Stimulated activated CD4-positive, alpha-beta T cell treated with anti-CD3 and anti-CD28 coated beads, Interleukin-4, amount 100 ng/mL, for 4 hours (primary cell): Measurements from ENCODE around the gene MC2R.
"Not testable (repeated sequence)": the region's sequence is repeated elsewhere in the genome, so short reads cannot be mapped to it uniquely, and the experiment has no call there.

Source experiments
- DNase-seq, 2 experiments: peaks; one replicate each; pipeline ENCODE4 v3.0.0-alpha.2; 2020

The MC2R gene

DNA sequence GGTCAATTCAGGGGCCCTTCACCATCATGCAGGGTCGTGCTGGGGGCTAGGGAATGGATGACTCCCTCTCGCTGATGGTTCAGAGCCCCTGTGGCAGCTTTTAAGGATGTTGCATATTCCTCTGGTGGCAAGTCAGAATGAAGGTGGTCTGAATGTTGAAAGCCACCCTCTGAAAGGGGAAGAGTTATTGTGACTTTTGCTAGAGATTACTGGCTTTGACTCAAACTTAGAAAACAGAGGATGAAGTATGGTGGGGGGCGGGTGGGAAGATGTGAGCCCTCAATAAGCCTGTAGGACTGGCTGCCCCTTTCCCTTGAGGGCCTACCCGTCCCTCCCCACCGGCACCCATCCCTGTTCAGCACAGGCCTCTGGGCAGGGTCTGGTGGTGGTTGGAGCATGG, 23.2 kb downstream of the MC2R start:
- DNase-seq: no peak

DNA sequence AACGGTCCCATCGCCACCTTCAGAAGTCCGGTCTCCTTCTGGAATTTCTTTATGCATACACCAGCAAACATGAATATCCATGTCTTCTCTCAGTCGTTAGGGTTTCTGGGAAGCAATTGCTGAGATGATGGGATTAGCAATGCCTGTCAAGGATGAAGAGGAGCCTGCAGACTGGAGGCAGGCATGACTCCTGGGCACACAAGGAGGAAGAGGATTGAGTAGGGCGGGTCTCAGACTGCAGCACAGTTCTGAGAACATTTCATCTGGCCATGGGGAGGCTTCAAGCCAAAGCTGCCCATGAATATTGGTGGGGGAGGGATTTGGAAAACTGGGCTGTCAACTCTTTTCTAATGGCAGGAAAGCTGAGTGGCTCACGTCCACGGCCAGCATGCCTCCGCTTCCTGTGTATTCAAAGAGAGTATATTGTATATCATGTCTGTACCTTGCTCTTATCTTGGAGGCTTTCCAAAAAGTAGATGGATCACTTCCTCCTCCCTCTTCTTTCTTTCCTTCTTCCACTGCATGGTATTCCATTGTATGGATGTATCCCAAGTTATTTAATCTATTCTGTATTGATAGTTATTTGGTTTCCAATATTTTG, 24.5 kb downstream of the MC2R start:
- DNase-seq: no peak

DNA sequence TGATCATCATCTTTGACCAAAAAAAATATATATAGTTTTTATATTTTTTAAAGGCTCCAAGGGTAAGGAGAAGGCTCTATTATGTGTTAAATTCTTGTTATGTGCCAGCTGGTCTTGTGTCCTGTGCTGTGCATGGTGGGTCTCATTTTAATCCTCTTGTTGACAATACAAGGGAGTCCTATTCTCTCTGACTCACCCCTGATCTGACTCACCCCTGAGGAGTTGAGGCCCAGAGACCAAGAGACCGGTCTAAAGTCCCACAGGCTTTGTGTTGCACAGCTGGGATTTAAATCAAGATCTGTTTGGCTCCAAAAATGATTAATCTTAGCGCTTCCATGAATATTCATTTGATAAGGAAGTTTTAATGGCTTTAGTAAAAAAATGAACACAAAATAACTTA, 25.7 kb downstream of the MC2R start:
- DNase-seq: no peak

DNA sequence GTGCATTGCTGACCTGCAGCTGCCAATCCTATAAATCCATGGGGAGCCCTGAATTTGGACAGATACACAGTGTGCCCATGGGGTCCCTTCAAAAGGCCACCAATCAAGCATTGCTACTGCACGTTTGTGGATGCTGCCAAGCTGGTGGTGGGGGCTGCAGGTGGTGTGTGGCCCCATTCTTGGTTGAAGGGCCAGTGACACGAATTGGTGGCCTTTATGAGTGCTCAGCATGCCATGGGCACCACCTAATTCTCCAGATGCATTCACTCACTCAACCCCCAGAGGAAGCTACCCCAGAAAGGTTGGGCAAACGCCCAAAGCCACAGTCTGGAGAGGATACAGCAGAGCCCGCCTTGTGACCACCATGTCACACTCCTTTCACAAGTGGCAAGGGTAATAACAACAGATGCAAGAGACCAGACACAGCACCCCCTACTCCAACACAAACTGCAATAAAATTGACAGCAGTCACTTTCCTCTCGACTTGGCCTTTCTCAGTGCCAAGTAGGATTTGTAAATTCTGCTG, 27.1 kb downstream of the MC2R start:
- DNase-seq: no peak

DNA sequence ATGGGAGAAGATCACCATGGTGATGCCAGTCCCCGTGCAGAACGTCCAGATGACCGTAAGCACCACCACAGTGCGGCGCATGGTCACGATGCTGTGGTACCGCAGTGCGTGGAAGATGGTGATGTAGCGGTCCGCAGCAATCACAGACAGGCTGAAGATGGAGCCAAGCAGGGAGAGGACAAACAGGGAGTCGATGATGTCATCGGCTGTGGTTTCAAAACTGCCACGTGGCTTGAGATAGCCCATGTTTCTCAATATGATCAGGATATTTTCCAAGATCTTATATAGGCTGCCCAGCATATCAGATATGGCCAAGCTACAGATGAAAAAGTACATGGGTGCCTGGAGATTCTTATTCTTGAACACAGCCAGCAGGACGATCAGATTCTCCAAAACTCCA, 30.3 kb downstream of the MC2R start:
- no peak for DNase-seq

DNA sequence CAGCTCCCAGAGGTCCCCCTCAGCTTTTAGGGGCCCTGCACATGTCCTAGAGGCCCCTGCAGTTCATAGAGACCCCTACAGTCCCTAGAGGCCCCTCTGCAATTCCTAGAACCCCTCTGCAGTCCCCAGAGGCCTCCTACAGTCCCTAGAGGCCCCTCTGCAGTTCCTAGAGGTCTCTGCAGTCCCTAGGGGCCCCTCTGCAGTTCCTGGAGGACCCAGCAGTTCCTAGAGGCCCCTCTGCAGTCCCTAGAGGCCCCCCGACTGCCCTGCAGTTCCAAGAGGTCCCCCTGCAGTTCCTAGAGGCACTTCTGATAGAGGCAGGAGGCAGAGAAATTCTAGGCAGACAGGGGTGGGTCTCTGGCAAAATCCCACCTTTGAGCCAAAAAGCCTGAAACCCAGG, 35.4 kb downstream of the MC2R start:
- no peak for DNase-seq

DNA sequence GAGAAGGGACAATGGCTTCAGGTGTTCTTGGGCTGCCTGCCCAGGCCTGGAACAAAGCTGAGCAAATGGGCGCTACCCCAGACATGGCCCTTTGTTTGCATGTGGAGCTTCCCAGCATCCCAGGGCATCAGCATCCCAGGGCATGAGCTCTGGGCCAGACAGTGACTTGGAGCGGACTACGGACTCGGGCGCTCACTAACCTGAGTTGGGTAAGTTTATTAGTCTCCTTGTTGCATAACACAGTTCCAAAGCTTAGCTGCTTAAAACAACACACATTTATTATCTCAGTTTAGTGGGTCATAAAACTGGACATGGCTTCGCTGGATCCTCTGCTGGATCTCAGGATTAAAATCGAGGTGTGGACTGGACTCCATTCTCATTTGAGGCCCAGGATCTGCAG, 35.8 kb downstream of the MC2R start:
- no peak for DNase-seq

DNA sequence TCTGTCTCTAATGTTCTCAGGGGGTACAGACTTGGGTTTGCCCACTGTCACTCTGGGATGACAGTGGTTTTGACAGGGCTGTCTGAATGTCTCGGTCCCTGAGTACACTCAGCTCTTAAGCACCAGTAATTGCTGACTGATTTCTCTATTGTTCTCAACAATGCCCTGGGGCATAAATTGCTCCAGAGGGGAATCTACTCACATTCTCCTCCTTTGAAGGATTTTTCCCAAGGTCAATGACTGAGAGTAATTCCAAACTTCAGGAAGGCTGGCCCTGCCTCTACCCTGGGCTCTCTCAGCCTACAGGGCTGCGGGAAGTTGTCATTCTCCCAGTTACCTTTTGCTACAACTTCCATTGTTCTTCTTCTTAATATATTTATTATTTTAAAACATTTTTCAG, 36.5 kb downstream of the MC2R start:
- no peak for DNase-seq

DNA sequence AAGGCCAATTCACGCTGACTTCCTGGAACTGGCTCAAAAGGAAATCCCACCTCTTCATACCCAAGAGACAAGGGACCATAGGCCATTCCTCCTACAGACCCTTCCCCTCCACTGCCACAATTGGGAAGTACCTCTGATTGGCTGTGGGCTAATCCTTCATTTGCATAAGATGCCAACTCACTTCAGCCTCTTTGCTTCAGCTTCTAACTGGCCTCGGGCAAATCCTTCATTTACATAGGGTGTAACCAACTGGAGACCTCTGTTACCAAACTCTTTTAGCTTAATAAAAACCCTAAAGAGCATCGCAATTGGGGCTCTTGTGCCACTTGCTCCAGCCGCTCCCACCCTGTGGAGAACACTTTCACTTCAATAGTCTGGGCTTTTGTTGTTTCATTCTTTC, 38.2 kb downstream of the MC2R start:
- no peak for DNase-seq

DNA sequence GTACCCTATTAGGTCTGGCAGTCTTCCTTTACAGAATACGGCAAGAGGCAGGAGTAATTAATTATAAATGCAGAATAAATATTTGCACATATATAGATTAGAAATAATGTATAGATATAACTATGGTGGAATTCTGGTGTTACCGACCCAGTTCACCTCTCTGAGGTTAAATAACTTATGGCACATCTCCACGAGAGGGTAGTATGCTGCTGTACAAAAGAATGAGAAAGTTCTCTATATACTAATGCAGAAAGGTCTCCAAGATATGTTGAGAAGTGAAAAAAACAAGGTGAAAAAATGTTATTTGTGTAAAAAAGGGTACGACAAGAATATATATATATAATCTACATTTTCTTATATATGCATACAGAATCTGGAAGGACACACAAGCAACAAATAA, 40.8 kb downstream of the MC2R start:
- no peak for DNase-seq

DNA sequence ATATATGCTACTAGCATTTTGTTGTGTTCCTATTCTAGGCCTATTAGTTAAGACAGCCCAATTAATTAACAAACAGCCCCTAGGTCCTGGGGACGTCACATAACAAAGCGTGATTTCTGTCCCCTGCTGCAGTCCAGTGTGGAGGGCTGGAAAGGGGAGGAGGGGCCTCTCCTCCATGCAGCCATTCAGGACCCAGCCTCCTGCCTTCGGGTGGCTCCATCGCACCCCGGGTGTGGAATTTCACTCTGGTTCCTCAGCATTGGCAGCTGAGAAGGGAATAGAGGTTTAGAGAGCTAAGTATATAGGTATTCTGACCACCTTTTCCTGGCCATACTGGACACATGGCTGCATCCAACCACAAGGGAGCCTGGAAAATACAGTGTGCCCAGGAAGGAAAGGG, 42.4 kb downstream of the MC2R start:
- DNase-seq: no peak

DNA sequence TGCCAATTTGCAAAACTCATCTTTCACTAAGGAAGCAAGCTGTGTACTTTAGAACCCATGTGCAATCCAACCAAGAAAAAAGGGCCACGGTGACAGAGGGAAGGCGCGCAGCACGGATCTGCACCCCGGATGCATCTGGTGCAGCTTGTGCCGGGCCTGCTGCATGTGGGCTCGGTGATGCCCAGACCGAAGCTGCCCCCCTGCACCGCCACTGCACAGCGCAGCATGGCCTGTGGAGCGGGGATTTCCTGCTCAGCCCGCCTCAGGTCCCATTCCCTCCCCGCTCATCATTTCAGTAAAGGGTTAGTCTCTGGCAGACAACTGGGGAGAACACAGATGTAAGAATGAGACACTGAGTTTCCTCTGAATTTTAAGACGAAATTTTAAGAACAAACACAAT, 43.0 kb downstream of the MC2R start:
- DNase-seq: no peak

DNA sequence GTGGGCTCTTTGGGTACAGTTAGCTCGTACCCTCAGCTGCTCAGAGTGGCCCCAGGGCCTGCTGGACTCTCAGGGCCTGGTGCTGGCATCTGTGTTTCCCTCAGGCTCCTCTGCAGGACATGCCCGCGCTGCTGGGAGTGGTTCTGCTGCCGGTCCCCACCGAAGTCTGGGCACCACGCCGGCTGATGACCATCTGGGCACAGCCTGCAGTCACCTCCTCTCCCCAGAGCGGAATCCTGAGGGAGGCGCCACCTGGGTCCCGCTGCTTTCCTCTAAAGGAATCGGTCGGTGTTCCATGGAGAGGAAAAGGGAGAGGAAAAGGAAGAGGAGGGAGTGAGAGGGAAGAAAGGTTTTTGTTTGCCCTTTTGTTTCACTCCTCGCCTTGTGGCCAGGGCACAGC, 43.6 kb downstream of the MC2R start:
- no peak for DNase-seq

DNA sequence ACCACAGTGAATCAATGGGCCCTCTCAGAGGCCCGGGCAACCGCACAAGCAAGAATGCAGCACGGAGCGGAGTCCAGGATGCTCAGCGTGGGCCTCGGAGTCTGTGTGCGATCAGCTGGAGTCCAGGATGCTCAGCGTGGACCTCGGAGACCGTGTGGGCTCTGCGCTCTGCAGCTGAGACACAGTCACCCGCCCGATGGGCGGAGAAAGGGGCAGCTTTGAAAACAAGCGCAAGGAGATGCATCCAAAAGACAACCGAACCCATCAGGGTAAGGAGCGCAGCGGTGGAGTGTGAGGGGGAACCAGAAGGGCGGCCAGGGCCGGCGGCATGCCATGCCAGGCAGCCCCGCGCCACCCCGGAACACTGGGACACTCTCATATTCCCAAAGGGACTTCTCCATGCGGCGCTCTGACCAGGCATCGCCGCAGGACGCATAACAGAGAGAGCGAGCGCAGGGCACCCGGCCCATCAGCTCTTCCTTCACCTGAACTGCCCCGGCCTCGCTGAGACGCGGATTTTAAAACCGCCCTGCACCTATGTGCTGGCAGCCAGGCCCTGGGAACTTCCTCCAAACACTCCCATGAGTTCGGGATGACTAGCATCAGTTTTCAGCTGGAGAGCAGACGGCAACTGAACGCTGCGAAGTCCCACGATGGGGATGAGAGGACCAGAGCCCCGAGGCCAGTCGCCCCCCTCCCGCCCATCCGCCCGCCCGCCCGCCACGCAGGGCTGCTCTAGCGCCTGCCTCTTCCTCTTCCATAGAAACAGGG, 46.6 kb downstream of the MC2R start:
- no peak for DNase-seq

DNA sequence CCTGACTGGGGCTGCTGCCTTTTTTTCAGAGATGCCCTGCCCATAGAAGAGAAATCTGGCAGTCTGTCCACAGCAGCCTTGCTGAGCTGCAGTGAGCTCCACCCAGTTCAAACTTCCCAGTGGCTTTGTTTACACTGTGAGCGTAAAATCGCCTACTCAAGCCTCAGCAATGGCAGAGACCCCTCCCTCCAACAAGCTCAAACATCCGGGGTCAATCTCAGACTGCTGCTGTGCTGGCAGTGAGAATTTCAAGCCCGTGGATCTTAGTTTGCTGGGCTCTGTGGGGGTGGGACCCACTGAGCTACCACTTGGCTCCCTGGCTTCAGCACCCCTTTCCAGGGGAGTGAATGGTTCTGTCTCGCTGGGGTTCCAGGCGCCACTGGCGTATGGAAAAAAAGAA, 52.4 kb downstream of the MC2R start:
- DNase-seq: not testable (repeated sequence)

DNA sequence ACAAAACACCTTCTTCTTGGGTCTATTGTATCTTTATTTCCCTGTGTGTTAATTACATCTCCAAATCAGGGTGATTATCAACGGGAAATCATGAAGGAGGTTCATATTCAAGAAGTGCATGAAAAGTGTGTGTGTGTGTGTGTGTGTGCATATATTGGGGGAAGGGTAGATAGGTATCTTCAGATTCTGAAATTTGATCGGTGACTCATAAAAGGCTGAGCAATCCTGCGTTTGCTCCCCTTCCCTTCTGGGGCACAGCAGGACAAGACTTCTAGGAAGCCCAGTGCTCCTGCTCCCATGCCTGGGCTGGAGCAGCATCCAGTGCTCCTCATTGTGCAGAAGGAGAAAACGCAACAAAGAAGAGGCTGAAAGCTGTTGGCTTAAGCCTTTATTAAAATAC, 65.5 kb downstream of the MC2R start:
- DNase-seq: no peak

DNA sequence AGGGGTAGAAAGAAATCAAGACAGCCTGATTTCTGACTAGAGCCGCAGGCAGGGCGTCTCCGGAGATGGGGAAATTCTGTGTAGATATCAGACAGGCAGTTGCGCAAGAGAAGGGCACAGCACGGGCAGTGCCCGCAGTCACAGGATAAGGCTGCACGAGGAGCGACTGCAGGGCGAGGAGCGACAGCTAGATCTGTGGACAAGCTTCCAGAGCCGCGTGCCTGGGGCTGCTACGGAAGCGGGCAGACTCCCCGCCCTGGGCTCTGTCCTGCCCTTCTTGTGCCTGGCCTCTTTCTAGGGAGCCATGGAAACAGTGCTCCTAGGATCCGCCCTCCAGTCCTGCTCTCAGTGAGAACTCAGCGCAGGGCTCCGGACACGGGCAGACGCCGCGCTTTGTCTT, 78.8 kb downstream of the MC2R start:
- DNase-seq: no peak

DNA sequence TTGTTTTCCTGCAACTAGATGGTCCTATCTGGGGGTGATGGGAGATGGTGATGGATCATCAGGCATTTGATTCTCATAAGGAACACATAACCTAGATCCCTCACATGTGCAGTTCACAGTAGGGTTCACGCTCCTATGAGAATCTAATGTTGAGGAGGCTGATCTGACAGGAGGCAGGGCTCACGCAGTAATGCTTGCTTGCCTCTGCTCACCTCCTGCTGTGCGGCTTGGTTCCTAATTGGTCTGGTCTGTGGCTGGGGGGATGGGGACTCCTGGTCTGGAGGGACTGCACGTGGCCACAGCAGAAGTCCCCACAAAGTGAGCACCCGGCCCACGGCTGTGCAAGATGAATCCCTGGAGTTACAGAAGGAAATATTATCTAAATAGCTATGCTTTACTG, 80.1 kb downstream of the MC2R start:
- no peak for DNase-seq

DNA sequence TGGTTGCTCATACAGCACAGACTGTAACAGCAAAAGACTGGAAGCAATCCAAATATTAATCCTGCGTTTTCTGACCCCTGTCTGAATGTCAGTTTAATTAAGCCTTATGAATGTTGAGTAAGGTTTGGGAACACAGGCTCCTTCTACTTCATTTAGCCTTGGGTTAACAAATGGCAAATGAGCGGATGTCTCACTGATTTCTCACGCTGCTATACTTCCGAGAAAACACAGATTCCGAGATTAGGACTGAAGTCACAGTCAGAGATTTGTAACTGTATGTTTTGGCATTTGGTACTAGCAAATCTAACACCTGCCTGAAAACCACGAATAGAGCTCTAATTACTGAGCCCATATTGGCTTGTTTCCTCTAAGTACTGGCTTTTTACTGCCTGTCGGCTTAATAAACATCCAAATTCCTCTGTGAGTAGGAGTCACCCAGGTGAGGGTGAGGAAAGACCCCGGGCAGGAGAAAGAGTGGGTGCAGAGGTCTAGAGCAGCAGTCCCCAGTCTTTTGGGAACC, 80.8 kb downstream of the MC2R start:
- no peak for DNase-seq
